Activated naive CD4-positive, alpha-beta T cell treated with Interleukin-2 at 50 U/mL for 16 hours (primary cell): ENCODE data around the gene RNF187.
"Not testable (repeated sequence)": the region's sequence is repeated elsewhere in the genome, so short reads cannot be mapped to it uniquely, and the experiment has no call there.

Experiments used
- DNase-seq: peaks from one replicate; pipeline ENCODE4 v3.0.0-alpha.2; 2020

The RNF187 gene

DNA sequence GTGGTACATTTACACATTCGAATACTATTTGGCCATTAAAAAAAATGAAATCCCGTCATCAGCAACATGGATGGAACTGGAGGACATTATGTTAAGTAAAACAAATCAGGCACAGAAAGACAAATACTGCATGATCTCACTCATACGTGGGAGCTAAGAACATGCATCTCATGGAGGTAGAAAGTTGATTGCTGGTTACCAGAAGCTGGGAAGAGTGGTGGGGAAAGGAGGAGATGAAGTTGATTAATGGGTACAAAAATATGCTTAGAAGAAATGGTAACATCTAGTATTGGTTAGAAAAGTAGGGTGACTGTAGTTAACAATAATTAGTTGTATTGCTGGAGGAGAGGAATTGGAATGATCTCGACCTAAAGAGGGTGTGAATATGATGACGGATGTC is 24.6 kb upstream of the RNF187 start:
- no peak for DNase-seq

- DNase-seq, result no peak
Observed at GRCh38 chr1:228463009-228463558, 24.1 kb upstream of the RNF187 start.

- peak; percentile 60 for DNase-seq
Observed at GRCh38 chr1:228463559-228464455, 23.4 kb upstream of the RNF187 start.

DNA sequence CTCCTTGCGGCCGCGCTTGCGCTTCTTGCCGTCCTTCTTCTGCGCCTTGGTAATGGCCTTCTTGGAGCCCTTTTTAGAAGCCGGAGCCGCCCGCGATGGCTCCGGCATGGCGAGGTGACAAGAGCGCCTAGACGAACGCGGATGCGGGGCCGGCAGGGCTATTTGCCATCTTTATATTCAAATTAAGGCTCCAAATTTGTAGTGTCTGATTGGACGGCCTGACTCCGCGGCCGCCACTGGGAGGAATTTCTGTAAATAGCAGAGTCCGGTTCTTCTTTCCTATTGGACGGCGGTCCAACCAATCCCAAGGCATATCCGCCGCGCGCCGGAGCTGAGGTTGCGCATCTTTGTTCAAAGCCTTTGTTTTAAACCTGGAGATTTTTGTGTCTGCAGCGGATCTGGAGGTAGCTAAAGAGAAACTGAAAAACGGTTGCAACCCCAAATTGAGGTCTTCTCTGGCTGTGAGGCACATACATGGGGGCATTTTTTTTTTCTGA is 22.6 kb upstream of the RNF187 start:
- DNase-seq, result peak; percentile 90

DNA sequence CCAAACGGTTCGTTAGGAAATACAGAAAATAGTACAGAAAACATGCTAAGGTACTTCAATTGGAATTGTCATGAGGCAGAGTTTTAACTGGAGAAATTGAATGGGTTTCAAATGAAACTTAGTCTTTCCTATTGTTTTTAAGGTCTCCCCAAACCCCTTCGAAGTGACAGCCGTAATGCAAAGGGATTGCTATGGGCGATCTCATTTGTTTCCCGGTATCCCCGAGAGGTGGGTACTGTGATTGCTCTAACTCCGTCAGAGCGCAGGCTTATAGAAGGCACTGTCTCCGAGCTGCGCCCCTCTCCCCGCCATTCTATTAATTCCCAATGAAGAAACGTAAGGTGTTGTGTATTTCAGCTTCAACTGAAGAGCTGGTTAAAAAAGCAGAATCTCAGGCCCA is 22.0 kb upstream of the RNF187 start:
- DNase-seq, result no peak

- DNase-seq, result peak; percentile 12
Observed at GRCh38 chr1:228465571-228466146, 21.5 kb upstream of the RNF187 start.

DNA sequence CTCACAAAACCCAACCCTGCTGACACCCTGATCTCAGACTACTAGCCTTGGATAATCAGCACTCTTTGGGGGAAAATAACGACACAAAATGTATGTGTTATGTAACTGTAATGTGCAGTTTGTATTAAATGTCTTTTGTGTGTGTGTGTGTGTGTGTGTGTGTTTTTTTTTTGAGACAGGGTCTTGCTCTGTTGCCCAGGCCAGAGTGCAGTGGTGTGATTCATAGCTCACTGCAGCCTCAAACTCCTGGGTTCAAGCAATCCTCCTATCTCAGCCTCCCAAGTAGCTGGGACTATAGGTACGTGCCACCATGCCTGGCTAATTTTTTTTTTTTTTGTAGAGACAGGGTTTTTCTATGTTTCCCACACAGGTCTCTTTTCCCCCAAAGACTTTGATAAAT is 19.0 kb upstream of the RNF187 start:
- not testable (repeated sequence) for DNase-seq

- no peak for DNase-seq
Observed at GRCh38 chr1:228469413-228470162, 17.6 kb upstream of the RNF187 start.

DNA sequence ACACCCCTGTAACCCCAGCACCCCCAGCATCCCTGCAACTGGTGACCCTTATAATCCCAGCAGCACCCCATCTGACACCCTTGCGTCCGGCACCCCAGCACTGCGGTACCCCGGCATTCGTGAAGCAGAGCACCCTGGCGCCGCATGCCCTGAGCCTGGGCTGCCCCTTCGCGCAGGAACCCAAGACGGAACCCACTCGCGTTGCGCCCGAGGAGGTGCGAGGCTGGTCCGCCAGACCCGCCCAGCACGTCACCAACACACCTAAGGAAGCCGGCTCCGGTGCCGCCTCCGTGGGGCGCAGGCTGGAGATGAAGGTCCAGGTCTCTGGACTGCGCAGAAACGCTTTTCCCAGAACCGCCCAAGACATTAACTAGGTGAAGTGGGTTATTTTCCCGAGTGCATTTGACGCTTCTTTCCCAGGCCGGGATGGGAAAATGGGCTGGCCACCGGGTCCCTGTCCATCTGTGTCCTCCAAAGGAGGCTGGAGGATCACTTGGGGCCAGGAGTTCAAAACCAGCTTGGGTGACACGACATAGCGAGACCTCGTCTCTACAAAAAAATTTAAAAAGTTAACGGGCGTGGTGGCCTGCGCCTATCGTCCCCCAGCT is 15.9 kb upstream of the RNF187 start:
- DNase-seq, result no peak

- no peak for DNase-seq
Observed at GRCh38 chr1:228471762-228472398, 15.3 kb upstream of the RNF187 start.

- no peak for DNase-seq
Observed at GRCh38 chr1:228472655-228473054, 14.5 kb upstream of the RNF187 start.

- no peak for DNase-seq
Observed at GRCh38 chr1:228474507-228474906, 12.7 kb upstream of the RNF187 start.

GRCh38 chr1:228475812-228476211 is 11.4 kb upstream of the RNF187 start:
- DNase-seq, result no peak

- DNase-seq, result no peak
Observed at GRCh38 chr1:228477263-228477662, 9.9 kb upstream of the RNF187 start.

- DNase-seq, result no peak
Observed at GRCh38 chr1:228478326-228478725, 8.9 kb upstream of the RNF187 start.

GRCh38 chr1:228478912-228479711 is 8.1 kb upstream of the RNF187 start:
- no peak for DNase-seq

- DNase-seq, result no peak
Observed at GRCh38 chr1:228483789-228484188, 3.4 kb upstream of the RNF187 start.

- DNase-seq, result peak; percentile 82
Observed at GRCh38 chr1:228486596-228487335, 416 bp upstream of the RNF187 start.

- DNase-seq, result no peak
Observed at GRCh38 chr1:228488125-228488817, 1.1 kb downstream of the RNF187 start.
